VCaP (cell line): ENCODE data around the gene TLE5.

Source experiments
- H3K27ac ChIP-seq: fragments of 450-650 bp; 2 replicates; pipeline ENCODE4 v1.5.1; 2017
- CTCF ChIP-seq: fragments of 450-650 bp; conservative IDR thresholded peaks from 2 replicates; pipeline ENCODE4 v1.5.1; 2017; ENCODE audit warnings: mild to moderate bottlenecking, moderate library complexity

Gene TLE5

GRCh38 chr19:3080286-3080685 lies 18.0 kb upstream of the TLE5 start:
- TF ChIP-seq CTCF: no peak
- no peak overlapping the region for H3K27ac ChIP-seq

GRCh38 chr19:3079578-3079977 lies 17.3 kb upstream of the TLE5 start:
- TF ChIP-seq CTCF: no peak
- no peak overlapping the region for H3K27ac ChIP-seq

- no peak overlapping the region for H3K27ac ChIP-seq
- peak; percentile 89 for TF ChIP-seq CTCF
Observed at GRCh38 chr19:3075605-3076431, 13.5 kb upstream of the TLE5 start.

- no peak overlapping the region for H3K27ac ChIP-seq
- TF ChIP-seq CTCF: no peak
Observed at GRCh38 chr19:3073931-3074595, 11.8 kb upstream of the TLE5 start.

- no peak for TF ChIP-seq CTCF
Observed at GRCh38 chr19:3073159-3073563, 10.9 kb upstream of the TLE5 start.

GRCh38 chr19:3071768-3072167 lies 9.5 kb upstream of the TLE5 start:
- H3K27ac ChIP-seq: no peak overlapping the region
- no peak for TF ChIP-seq CTCF

More at GRCh38 chr19:3073159-3073563, 10.9 kb upstream of the TLE5 start:
- H3K27ac ChIP-seq: no peak overlapping the region

- no peak overlapping the region for H3K27ac ChIP-seq
- no peak for TF ChIP-seq CTCF
Observed at GRCh38 chr19:3068071-3068470, 5.8 kb upstream of the TLE5 start.
